ENCODE results near the gene OASL. TPM values are rescaled to one million over a fixed set of nuclear protein-coding genes. Genes with fewer than 3 reads are reported as not detected.

The OASL gene
- total RNA-seq, 1 experiment from 2014 or later: not detected

- no peak overlapping the region for H3K18ac ChIP-seq (ENCODE audit: insufficient read length, low read depth, low read length)
- no peak overlapping the region for H3K9ac ChIP-seq (ENCODE audit: extremely low read depth, insufficient read length, low read length)
- H3K4me3 Mint-ChIP-seq: peak overlapping the region in 1 of 2 experiments; percentile 10; a peak in 1 of 5 replicates
- no peak overlapping the region for H2AK5ac ChIP-seq (ENCODE audit: insufficient read length, low read length)
- H2BK15ac ChIP-seq (ENCODE audit: low read depth, low read length): no peak overlapping the region
- no peaks in the 10 kb centered on the region for H3K27me3 ChIP-seq (ENCODE audit: insufficient read depth, low read length)
- peak overlapping the region in 1 of 3 experiments; percentile 84; a peak in 3 of 7 replicates for H3K27ac Mint-ChIP-seq
- no peak overlapping the region for H3K27ac ChIP-seq (ENCODE audit: insufficient read length, low read depth, low read length)
- no peaks in the 10 kb centered on the region for H3K36me3 Mint-ChIP-seq (ENCODE audit: insufficient read depth in 1 of 3, low read depth in 3 of 3)
- no peak overlapping the region for H3K23ac ChIP-seq (ENCODE audit: insufficient read length, low read depth, low read length)
- H3K56ac ChIP-seq (ENCODE audit: insufficient read length, low read depth, low read length): no peak overlapping the region
- no peaks in the 10 kb centered on the region for H3K79me1 ChIP-seq (ENCODE audit: insufficient read depth, low read depth, low read length, poor library complexity, severe bottlenecking)
- H3K23me2 ChIP-seq (ENCODE audit: insufficient read length, low read depth, low read length, poor library complexity, severe bottlenecking): no peaks in the 10 kb centered on the region
- H3T11ph ChIP-seq (ENCODE audit: low read length): no peak overlapping the region
- no peaks in the 10 kb centered on the region; the same call in 1 of the 2 replicates for H3K27me3 Mint-ChIP-seq (ENCODE audit: low read depth)
- H2BK5ac ChIP-seq (ENCODE audit: insufficient read length, low read length): no peak overlapping the region
- WGBS (ENCODE audit: extremely low coverage, insufficient read length, low lambda C conversion rate): no CpG with 5 or more reads among the region's 13 CpGs
- no peak overlapping the region for H2BK120ac ChIP-seq (ENCODE audit: low read depth, low read length, poor library complexity, severe bottlenecking)
- no peaks in the 10 kb centered on the region for H3K4me1 ChIP-seq (ENCODE audit: insufficient read depth, low read length)
- H3K4me2 ChIP-seq (ENCODE audit: insufficient read depth, insufficient read length, low read length): no peak overlapping the region
- peaks cover 0 to 4% of the 10 kb centered on the region in 2 experiments; a peak in 1 of 5 replicates for H3K9me3 Mint-ChIP-seq
- H2BK12ac ChIP-seq (ENCODE audit: insufficient read length, low read depth, low read length): no peak overlapping the region
- H4K20me1 ChIP-seq (ENCODE audit: control insufficient read depth, insufficient read depth, insufficient read length): no peaks in the 10 kb centered on the region
- no peaks in the 10 kb centered on the region for H3K9me3 ChIP-seq (ENCODE audit: control insufficient read depth, low read depth, low read length)
- H4K91ac ChIP-seq (ENCODE audit: insufficient read length, low read depth, low read length): no peak overlapping the region
- no peak for TF ChIP-seq CTCF (conservative IDR thresholded peaks at IDR 0.05)
- no peak overlapping the region for H2BK20ac ChIP-seq (ENCODE audit: low read depth, low read length, poor library complexity, severe bottlenecking)
- no peak overlapping the region for H3K4ac ChIP-seq (ENCODE audit: low read depth, low read length)
- H3K79me2 ChIP-seq (ENCODE audit: insufficient read depth, low read length): no peaks in the 10 kb centered on the region
- no peak overlapping the region for H4K8ac ChIP-seq (replicated peaks; ENCODE audit: insufficient read length, low read depth, low read length)
- no peak overlapping the region for H4K5ac ChIP-seq (ENCODE audit: insufficient read length, low read depth, low read length)
- peaks cover 10 to 27% of the 10 kb centered on the region in 2 experiments for H3K4me1 Mint-ChIP-seq
- H2AFZ ChIP-seq (ENCODE audit: low read length): no peak overlapping the region
- no peak overlapping the region for H3K14ac ChIP-seq (ENCODE audit: insufficient read depth, low read length)
- DNase-seq: no peak
These were observed 58.2 kb downstream of the OASL start for GRCh38 chr12:120980800-120981368.

Measured in H9 (cell line).